ENCODE measurements around the gene SASS6.

The SASS6 gene

GRCh38 chr1:100147875-100148274, 15.1 kb upstream of the SASS6 start:
- Histone ChIP-seq H3K27me3 (ENCODE audit: control insufficient read depth in 1 of 2, insufficient read depth in 2 of 2, low read length in 2 of 2) (no peaks in the 10 kb centered on the region), H3K4me1 (ENCODE audit: control insufficient read depth in 1 of 2, insufficient read depth in 2 of 2, low read length in 2 of 2) (no peaks in the 10 kb centered on the region), H3K36me3 (ENCODE audit: control insufficient read depth in 1 of 2, insufficient read depth in 2 of 2, low read length in 2 of 2) (peaks cover 20 to 54% of the 10 kb centered on the region in 2 donors), H3K9ac (ENCODE audit: low read depth in 1 of 2, low read length in 2 of 2) (no peak overlapping the region), H3K27ac (ENCODE audit: low read depth, low read length) (no peak overlapping the region), H3K9me3 (ENCODE audit: control insufficient read depth in 1 of 2, low read length in 2 of 2) (no peaks in the 10 kb centered on the region), H3K4me3 (ENCODE audit: low read depth in 1 of 2, low read length in 2 of 2) (no peak overlapping the region)

GRCh38 chr1:100146958-100147357, 14.2 kb upstream of the SASS6 start:
- H3K9me3 ChIP-seq (ENCODE audit: control insufficient read depth in 1 of 2, low read length in 2 of 2) = no peaks in the 10 kb centered on the region
- no peak overlapping the region for H3K4me3 ChIP-seq (ENCODE audit: low read depth in 1 of 2, low read length in 2 of 2)
- H3K27me3 ChIP-seq (ENCODE audit: control insufficient read depth in 1 of 2, insufficient read depth in 2 of 2, low read length in 2 of 2) = no peaks in the 10 kb centered on the region
- no peak overlapping the region for H3K27ac ChIP-seq (ENCODE audit: low read depth, low read length)
- H3K36me3 ChIP-seq (ENCODE audit: control insufficient read depth in 1 of 2, insufficient read depth in 2 of 2, low read length in 2 of 2) = peaks cover 21 to 57% of the 10 kb centered on the region in 2 donors
- peaks cover under 1 to 1% of the 10 kb centered on the region in 2 donors for H3K4me1 ChIP-seq (ENCODE audit: control insufficient read depth in 1 of 2, insufficient read depth in 2 of 2, low read length in 2 of 2)
- no peak overlapping the region for H3K9ac ChIP-seq (ENCODE audit: low read depth in 1 of 2, low read length in 2 of 2)

GRCh38 chr1:100145116-100145515, 12.4 kb upstream of the SASS6 start:
- Histone ChIP-seq H3K4me1 (ENCODE audit: control insufficient read depth in 1 of 2, insufficient read depth in 2 of 2, low read length in 2 of 2) (peaks cover 6 to 14% of the 10 kb centered on the region in 2 donors), H3K27me3 (ENCODE audit: control insufficient read depth in 1 of 2, insufficient read depth in 2 of 2, low read length in 2 of 2) (no peaks in the 10 kb centered on the region), H3K9me3 (ENCODE audit: control insufficient read depth in 1 of 2, low read length in 2 of 2) (no peaks in the 10 kb centered on the region), H3K9ac (ENCODE audit: low read depth in 1 of 2, low read length in 2 of 2) (no peak overlapping the region), H3K36me3 (ENCODE audit: control insufficient read depth in 1 of 2, insufficient read depth in 2 of 2, low read length in 2 of 2) (peaks cover 36 to 69% of the 10 kb centered on the region in 2 donors), H3K4me3 (ENCODE audit: low read depth in 1 of 2, low read length in 2 of 2) (no peak overlapping the region), H3K27ac (ENCODE audit: low read depth, low read length) (no peak overlapping the region)

- Histone ChIP-seq H3K27me3 (ENCODE audit: control insufficient read depth in 1 of 2, insufficient read depth in 2 of 2, low read length in 2 of 2) (no peaks in the 10 kb centered on the region), H3K36me3 (ENCODE audit: control insufficient read depth in 1 of 2, insufficient read depth in 2 of 2, low read length in 2 of 2) (peaks cover 32 to 77% of the 10 kb centered on the region in 2 donors), H3K27ac (ENCODE audit: low read depth, low read length) (no peak overlapping the region), H3K4me1 (ENCODE audit: control insufficient read depth in 1 of 2, insufficient read depth in 2 of 2, low read length in 2 of 2) (peaks cover 6 to 14% of the 10 kb centered on the region in 2 donors), H3K9ac (ENCODE audit: low read depth in 1 of 2, low read length in 2 of 2) (no peak overlapping the region), H3K4me3 (ENCODE audit: low read depth in 1 of 2, low read length in 2 of 2) (no peak overlapping the region), H3K9me3 (ENCODE audit: control insufficient read depth in 1 of 2, low read length in 2 of 2) (no peaks in the 10 kb centered on the region)
Observed at GRCh38 chr1:100142343-100142742, 9.6 kb upstream of the SASS6 start.

GRCh38 chr1:100141192-100141591, 8.5 kb upstream of the SASS6 start:
- Histone ChIP-seq H3K9me3 (ENCODE audit: control insufficient read depth in 1 of 2, low read length in 2 of 2) (no peaks in the 10 kb centered on the region), H3K4me1 (ENCODE audit: control insufficient read depth in 1 of 2, insufficient read depth in 2 of 2, low read length in 2 of 2) (peaks cover 6 to 14% of the 10 kb centered on the region in 2 donors), H3K4me3 (ENCODE audit: low read depth in 1 of 2, low read length in 2 of 2) (no peak overlapping the region), H3K27me3 (ENCODE audit: control insufficient read depth in 1 of 2, insufficient read depth in 2 of 2, low read length in 2 of 2) (no peaks in the 10 kb centered on the region), H3K9ac (ENCODE audit: low read depth in 1 of 2, low read length in 2 of 2) (no peak overlapping the region), H3K27ac (ENCODE audit: low read depth, low read length) (no peak overlapping the region), H3K36me3 (ENCODE audit: control insufficient read depth in 1 of 2, insufficient read depth in 2 of 2, low read length in 2 of 2) (peaks cover 32 to 77% of the 10 kb centered on the region in 2 donors)

- H3K4me1 ChIP-seq (ENCODE audit: control insufficient read depth in 1 of 2, insufficient read depth in 2 of 2, low read length in 2 of 2) = peaks cover 10 to 19% of the 10 kb centered on the region in 2 donors
- H3K36me3 ChIP-seq (ENCODE audit: control insufficient read depth in 1 of 2, insufficient read depth in 2 of 2, low read length in 2 of 2) = peaks cover 17 to 49% of the 10 kb centered on the region in 2 donors
Observed at GRCh38 chr1:100137602-100138001, 4.9 kb upstream of the SASS6 start.

GRCh38 chr1:100134872-100135271, 2.1 kb upstream of the SASS6 start:
- Histone ChIP-seq H3K4me1 (ENCODE audit: control insufficient read depth in 1 of 2, insufficient read depth in 2 of 2, low read length in 2 of 2) (peaks cover 12 to 14% of the 10 kb centered on the region in 2 donors), H3K27me3 (ENCODE audit: control insufficient read depth in 1 of 2, insufficient read depth in 2 of 2, low read length in 2 of 2) (no peaks in the 10 kb centered on the region), H3K4me3 (ENCODE audit: low read depth in 1 of 2, low read length in 2 of 2) (no peak overlapping the region), H3K9me3 (ENCODE audit: control insufficient read depth in 1 of 2, low read length in 2 of 2) (no peaks in the 10 kb centered on the region), H3K36me3 (ENCODE audit: control insufficient read depth in 1 of 2, insufficient read depth in 2 of 2, low read length in 2 of 2) (peaks cover 0 to 32% of the 10 kb centered on the region in 2 donors), H3K9ac (ENCODE audit: low read depth in 1 of 2, low read length in 2 of 2) (no peak overlapping the region), H3K27ac (ENCODE audit: low read depth, low read length) (no peak overlapping the region)

More at GRCh38 chr1:100137602-100138001, 4.9 kb upstream of the SASS6 start:
- Histone ChIP-seq H3K4me3 (ENCODE audit: low read depth in 1 of 2, low read length in 2 of 2) (no peak overlapping the region), H3K9me3 (ENCODE audit: control insufficient read depth in 1 of 2, low read length in 2 of 2) (no peaks in the 10 kb centered on the region), H3K9ac (ENCODE audit: low read depth in 1 of 2, low read length in 2 of 2) (no peak overlapping the region), H3K27me3 (ENCODE audit: control insufficient read depth in 1 of 2, insufficient read depth in 2 of 2, low read length in 2 of 2) (no peaks in the 10 kb centered on the region), H3K27ac (ENCODE audit: low read depth, low read length) (no peak overlapping the region)

- no peaks in the 10 kb centered on the region for H3K27me3 ChIP-seq (ENCODE audit: control insufficient read depth in 1 of 2, insufficient read depth in 2 of 2, low read length in 2 of 2)
- peak overlapping the region in 1 of 2 donors; percentile 46 for H3K9ac ChIP-seq (ENCODE audit: low read depth in 1 of 2, low read length in 2 of 2)
- no peak overlapping the region for H3K27ac ChIP-seq (ENCODE audit: low read depth, low read length)
- peaks cover 12 to 14% of the 10 kb centered on the region in 2 donors for H3K4me1 ChIP-seq (ENCODE audit: control insufficient read depth in 1 of 2, insufficient read depth in 2 of 2, low read length in 2 of 2)
- H3K36me3 ChIP-seq (ENCODE audit: control insufficient read depth in 1 of 2, insufficient read depth in 2 of 2, low read length in 2 of 2) = peaks cover 0 to under 1% of the 10 kb centered on the region in 2 donors
- H3K9me3 ChIP-seq (ENCODE audit: control insufficient read depth in 1 of 2, low read length in 2 of 2) = no peaks in the 10 kb centered on the region
- H3K4me3 ChIP-seq (ENCODE audit: low read depth in 1 of 2, low read length in 2 of 2) = peak overlapping the region; percentile 91 to 95
Observed at GRCh38 chr1:100131623-100132022, 1.1 kb downstream of the SASS6 start.

- Histone ChIP-seq H3K9ac (ENCODE audit: low read depth in 1 of 2, low read length in 2 of 2) (no peak overlapping the region), H3K4me1 (ENCODE audit: control insufficient read depth in 1 of 2, insufficient read depth in 2 of 2, low read length in 2 of 2) (peaks cover 12 to 14% of the 10 kb centered on the region in 2 donors), H3K9me3 (ENCODE audit: control insufficient read depth in 1 of 2, low read length in 2 of 2) (no peaks in the 10 kb centered on the region), H3K4me3 (ENCODE audit: low read depth in 1 of 2, low read length in 2 of 2) (no peak overlapping the region), H3K36me3 (ENCODE audit: control insufficient read depth in 1 of 2, insufficient read depth in 2 of 2, low read length in 2 of 2) (no peaks in the 10 kb centered on the region), H3K27me3 (ENCODE audit: control insufficient read depth in 1 of 2, insufficient read depth in 2 of 2, low read length in 2 of 2) (no peaks in the 10 kb centered on the region), H3K27ac (ENCODE audit: low read depth, low read length) (no peak overlapping the region)
Observed at GRCh38 chr1:100130552-100131077, 2.1 kb downstream of the SASS6 start.

GRCh38 chr1:100127226-100127625, 5.5 kb downstream of the SASS6 start:
- Histone ChIP-seq H3K27ac (ENCODE audit: low read depth, low read length) (no peak overlapping the region), H3K36me3 (ENCODE audit: control insufficient read depth in 1 of 2, insufficient read depth in 2 of 2, low read length in 2 of 2) (peaks cover 0 to 7% of the 10 kb centered on the region in 2 donors), H3K27me3 (ENCODE audit: control insufficient read depth in 1 of 2, insufficient read depth in 2 of 2, low read length in 2 of 2) (no peaks in the 10 kb centered on the region), H3K9me3 (ENCODE audit: control insufficient read depth in 1 of 2, low read length in 2 of 2) (no peaks in the 10 kb centered on the region), H3K4me1 (ENCODE audit: control insufficient read depth in 1 of 2, insufficient read depth in 2 of 2, low read length in 2 of 2) (peaks cover 7 to 9% of the 10 kb centered on the region in 2 donors), H3K9ac (ENCODE audit: low read depth in 1 of 2, low read length in 2 of 2) (no peak overlapping the region), H3K4me3 (ENCODE audit: low read depth in 1 of 2, low read length in 2 of 2) (no peak overlapping the region)
